SK-N-SH (cell line): ENCODE measurements around the gene RASGRF1. TPM values are rescaled to one million over a fixed set of nuclear protein-coding genes. Genes with fewer than 3 reads are reported as not detected.

Experiments
- CTCF ChIA-PET: fragments of 300-600, 350-600 bp; formaldehyde crosslinking; extraction: SDS; loops from one replicate; lab custom pipeline; 2021; lab: Yijun Ruan, JAX
- POLR2A ChIA-PET: fragments of 350-600 bp; sonication (Branson Sonifier 250); formaldehyde crosslinking; extraction: SDS; loops from one replicate; lab custom pipeline; 2020; ENCODE audit warnings: antibody characterized with exemption, inconsistent platforms; lab: Yijun Ruan, JAX
- DNase-seq: peaks from one replicate; pipeline ENCODE4 v3.0.0; 2012
- H2AFZ ChIP-seq: fragments of 200-600 bp; sonication (generic); 2 replicates; pipeline ENCODE4 v1.8.1; 2016; ENCODE audit warnings: antibody characterized with exemption, mild to moderate bottlenecking, low read depth
- H3F3A ChIP-seq: fragments of 200-600 bp; sonication (generic); replicated peaks from 2 replicates; pipeline ENCODE3; 2016; ENCODE audit warnings: antibody characterized with exemption, mild to moderate bottlenecking; ENCODE audit not compliant: insufficient read depth
- H3K27ac ChIP-seq, 2 experiments: fragments of 200-500 bp in 1 of 2; fragments of 200-600 bp in 1 of 2; sonication (Bioruptor generic) in 1 of 2; sonication (generic), shearing (Covaris generic) in 1 of 2; 2 replicates each; pipeline versions ENCODE4 v1.5.1 to v1.6.1; 2014 to 2016; ENCODE audit warnings: low read depth in 2 of 2, inconsistent platforms in 1 of 2, low read length in 1 of 2, mild to moderate bottlenecking in 1 of 2, mixed read lengths in 1 of 2
- H3K27me3 ChIP-seq: fragments of 200-600 bp; sonication (generic), shearing (Covaris generic); 2 replicates; pipeline ENCODE4 v1.6.1; 2016; ENCODE audit warnings: mixed run types; ENCODE audit not compliant: insufficient read depth
- H3K36me3 ChIP-seq, 2 experiments: fragments of 200-500 bp in 1 of 2; fragments of 200-600 bp in 1 of 2; sonication (Bioruptor generic) in 1 of 2; sonication (generic) in 1 of 2; replicated peaks in 1 of 2; 2 replicates each; pipeline versions ENCODE3 to v1.5.1; 2014 to 2016; ENCODE audit warnings: low read length in 1 of 2, mild to moderate bottlenecking in 1 of 2; ENCODE audit not compliant: insufficient read depth in 2 of 2, control insufficient read depth in 1 of 2
- H3K4me1 ChIP-seq, 2 experiments: fragments of 200-500 bp in 1 of 2; fragments of 200-600 bp in 1 of 2; sonication (Bioruptor generic) in 1 of 2; sonication (generic), shearing (Covaris generic) in 1 of 2; 2 replicates each; pipeline versions ENCODE4 v1.5.1 to v1.6.1; 2014 to 2016; ENCODE audit warnings: low read depth in 1 of 2, low read length in 1 of 2, mixed run types in 1 of 2; ENCODE audit not compliant: insufficient read depth in 2 of 2, control insufficient read depth in 1 of 2
- H3K4me2 ChIP-seq: fragments of 200-600 bp; sonication (generic), shearing (Covaris generic); 2 replicates; pipeline ENCODE4 v1.6.1; 2017; ENCODE audit warnings: mixed run types
- H3K4me3 ChIP-seq, 2 experiments: fragments of 200-500 bp in 1 of 2; fragments of 200-600 bp in 1 of 2; sonication (Bioruptor generic) in 1 of 2; sonication (generic), shearing (Covaris generic) in 1 of 2; 2 replicates each; pipeline versions ENCODE4 v1.5.1 to v1.8.1; 2014 to 2016; ENCODE audit warnings: low read depth in 2 of 2, inconsistent platforms in 1 of 2, low read length in 1 of 2, mild to moderate bottlenecking in 1 of 2, mixed read lengths in 1 of 2, moderate library complexity in 1 of 2
- H3K79me2 ChIP-seq: fragments of 200-600 bp; sonication (generic); 2 replicates; pipeline ENCODE4 v1.8.1; 2017; ENCODE audit warnings: mild to moderate bottlenecking; ENCODE audit not compliant: insufficient read depth
- H3K9ac ChIP-seq: fragments of 200-600 bp; sonication (generic); 2 replicates; pipeline ENCODE4 v1.6.1; 2017; ENCODE audit warnings: mixed run types
- H3K9me2 ChIP-seq: fragments of 200-600 bp; sonication (generic); 2 replicates; pipeline ENCODE4 v1.6.1; 2017; ENCODE audit warnings: mixed run types
- H3K9me3 ChIP-seq: fragments of 200-600 bp; sonication (generic); 2 replicates; pipeline ENCODE4 v1.6.1; 2017; ENCODE audit warnings: mixed run types, mild to moderate bottlenecking, moderate library complexity
- H4K20me1 ChIP-seq: fragments of 200-600 bp; sonication (generic); 2 replicates; pipeline ENCODE4 v1.6.1; 2017; ENCODE audit warnings: mild to moderate bottlenecking, mixed run types; ENCODE audit not compliant: insufficient read depth
- CHD2 ChIP-seq: fragments of 150-350 bp; IDR thresholded peaks from 2 replicates; pipeline ENCODE4 v1.6.1; 2018; ENCODE audit warnings: low read length; ENCODE audit not compliant: partially characterized antibody
- ELF1 ChIP-seq: IDR thresholded peaks from 2 replicates; pipeline ENCODE4 v1.4.0; 2012
- FOSL2 ChIP-seq: IDR thresholded peaks from 2 replicates; pipeline ENCODE4 v1.4.0; 2012; ENCODE audit warnings: low read depth, mild to moderate bottlenecking, moderate library complexity, borderline replicate concordance
- FOXM1 ChIP-seq: IDR thresholded peaks from 2 replicates; pipeline ENCODE4 v1.4.0; 2012; ENCODE audit warnings: low read depth, mild to moderate bottlenecking
- GABPA ChIP-seq: IDR thresholded peaks from 2 replicates; pipeline ENCODE4 v1.4.0; 2012; ENCODE audit warnings: low read depth, mild to moderate bottlenecking
- MEF2A ChIP-seq: IDR thresholded peaks from 2 replicates; pipeline ENCODE4 v1.4.0; 2012; ENCODE audit warnings: low read depth, borderline replicate concordance
- MXI1 ChIP-seq: IDR thresholded peaks from 2 replicates; pipeline ENCODE4 v1.6.1; 2012; ENCODE audit warnings: mild to moderate bottlenecking, low read depth, low read length, improper control_type of control experiment
- NFIC ChIP-seq: IDR thresholded peaks from 2 replicates; pipeline ENCODE4 v1.4.0; 2012; ENCODE audit warnings: borderline replicate concordance
- NRF1 ChIP-seq: IDR thresholded peaks from 2 replicates; pipeline ENCODE4 v1.6.1; 2012; ENCODE audit warnings: low read depth, mild to moderate bottlenecking, low read length
- RCOR1 ChIP-seq: fragments of 150-350 bp; IDR thresholded peaks from 2 replicates; pipeline ENCODE4 v1.6.1; 2017; ENCODE audit warnings: antibody characterized with exemption, low read length
- RFX5 ChIP-seq: IDR thresholded peaks from 2 replicates; pipeline ENCODE4 v1.6.1; 2012; ENCODE audit warnings: mild to moderate bottlenecking, improper control_type of control experiment, low read length
- SIN3A ChIP-seq: IDR thresholded peaks from 2 replicates; pipeline ENCODE4 v1.6.1; 2012; ENCODE audit warnings: low read depth, mild to moderate bottlenecking, low read length, moderate library complexity, borderline replicate concordance
- YY1 ChIP-seq: IDR thresholded peaks from 2 replicates; pipeline ENCODE4 v1.4.0; 2012; ENCODE audit warnings: low read depth, mild to moderate bottlenecking
- WGBS: methylation state at CpG from one replicate; pipeline ENCODE4 v1.1.6; 2017; ENCODE audit warnings: low lambda C conversion rate; 5-methylcytosine and 5-hydroxymethylcytosine counted together
- polyA plus RNA-seq, 3 experiments: library from polyadenylated mRNA; depleted of rRNA; stranded (reverse); fragments of >200 nt; gene quantifications; 2 replicates each; pipeline ENCODE4 v1.2.3, GENCODE V29; 2012
- TF ChIP-seq, protein P1 (sequence below): IDR thresholded peaks from 2 replicates; pipeline ENCODE4 v1.4.0; 2012; ENCODE audit warnings: low read depth
- TF ChIP-seq, protein P2 (sequence below): IDR thresholded peaks from 2 replicates; pipeline ENCODE4 v1.4.0; 2012; ENCODE audit warnings: low read depth, borderline replicate concordance
- TF ChIP-seq, protein P3 (sequence below): fragments of 150-350 bp; IDR thresholded peaks from 2 replicates; pipeline ENCODE4 v1.6.1; 2016; ENCODE audit warnings: mild to moderate bottlenecking, low read depth, low read length
- TF ChIP-seq, protein P4 (sequence below): IDR thresholded peaks from 2 replicates; pipeline ENCODE4; 2012

Gene RASGRF1
- polyA plus RNA-seq, 1 of the 3 experiments (the other 2 are of a cell fraction), result 0.10 TPM

DNA sequence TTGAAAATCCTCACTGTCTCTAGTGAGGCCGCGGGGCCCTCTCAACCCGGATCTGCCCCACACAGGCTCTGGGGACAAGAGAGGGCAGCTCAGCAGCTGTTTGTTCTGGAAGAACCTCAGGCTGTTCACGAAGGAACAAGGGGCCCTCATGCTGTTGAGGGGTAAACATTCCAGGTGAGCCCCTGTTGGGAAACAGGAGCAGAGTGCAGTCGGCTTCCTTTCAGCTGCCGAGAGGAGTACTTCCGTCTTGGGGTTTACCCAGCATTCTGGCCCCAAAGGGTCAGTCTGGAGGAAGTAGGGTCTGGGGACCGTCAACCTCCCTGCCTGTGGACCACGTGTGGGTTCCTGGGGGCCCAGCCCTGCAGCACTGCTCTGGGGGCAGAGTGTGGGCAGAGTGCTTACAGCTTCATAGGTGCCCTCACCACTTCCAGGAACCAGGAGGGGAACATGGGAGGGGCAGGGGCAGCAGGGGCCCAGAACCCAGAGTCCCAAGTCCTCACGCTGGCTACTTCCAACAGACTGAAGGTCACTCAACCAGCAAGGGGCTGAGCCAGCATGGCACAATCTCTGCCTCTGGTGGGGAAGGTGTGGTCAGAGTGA is 96.5 kb downstream of the RASGRF1 start:
- Histone ChIP-seq H3K4me2 (no peak overlapping the region), H3K9me3 (no peaks in the 10 kb centered on the region), H3K27me3 (no peaks in the 10 kb centered on the region), H3F3A (no peaks in the 10 kb centered on the region), H3K79me2 (no peaks in the 10 kb centered on the region), H3K4me1 (peaks cover 2 to 24% of the 10 kb centered on the region in 2 experiments; a peak in 3 of 4 replicates), H3K9ac (no peak overlapping the region)
- WGBS, result 73% methylated on average over 6 of the region's 10 CpGs
- DNase-seq, result no peak
- TF ChIP-seq ELF1 (no peak), MEF2A (no peak), RCOR1 (no peak), SIN3A (no peak), FOXM1 (no peak)
- TF ChIP-seq, protein P1, sequence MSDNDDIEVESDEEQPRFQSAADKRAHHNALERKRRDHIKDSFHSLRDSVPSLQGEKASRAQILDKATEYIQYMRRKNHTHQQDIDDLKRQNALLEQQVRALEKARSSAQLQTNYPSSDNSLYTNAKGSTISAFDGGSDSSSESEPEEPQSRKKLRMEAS, result no peak
- TF ChIP-seq, all 33 proteins: peak for 0
- POLR2A ChIA-PET, result no interaction called here
- H3K27ac ChIP-seq, result no peak overlapping the region
- no peak overlapping the region for H3K4me3 ChIP-seq
- no peaks in the 10 kb centered on the region for H4K20me1 ChIP-seq
- no peaks in the 10 kb centered on the region for H3K36me3 ChIP-seq
- H2AFZ ChIP-seq, result no peak overlapping the region
- no peaks in the 10 kb centered on the region for H3K9me2 ChIP-seq
- CTCF ChIA-PET, result interaction anchor here (1.4 to 2.1 kb wide), 3 partner anchors 13 to 34 kb away, joined by 3 to 10 read pairs (median 6); no protein-coding TSS in a partner anchor

DNA sequence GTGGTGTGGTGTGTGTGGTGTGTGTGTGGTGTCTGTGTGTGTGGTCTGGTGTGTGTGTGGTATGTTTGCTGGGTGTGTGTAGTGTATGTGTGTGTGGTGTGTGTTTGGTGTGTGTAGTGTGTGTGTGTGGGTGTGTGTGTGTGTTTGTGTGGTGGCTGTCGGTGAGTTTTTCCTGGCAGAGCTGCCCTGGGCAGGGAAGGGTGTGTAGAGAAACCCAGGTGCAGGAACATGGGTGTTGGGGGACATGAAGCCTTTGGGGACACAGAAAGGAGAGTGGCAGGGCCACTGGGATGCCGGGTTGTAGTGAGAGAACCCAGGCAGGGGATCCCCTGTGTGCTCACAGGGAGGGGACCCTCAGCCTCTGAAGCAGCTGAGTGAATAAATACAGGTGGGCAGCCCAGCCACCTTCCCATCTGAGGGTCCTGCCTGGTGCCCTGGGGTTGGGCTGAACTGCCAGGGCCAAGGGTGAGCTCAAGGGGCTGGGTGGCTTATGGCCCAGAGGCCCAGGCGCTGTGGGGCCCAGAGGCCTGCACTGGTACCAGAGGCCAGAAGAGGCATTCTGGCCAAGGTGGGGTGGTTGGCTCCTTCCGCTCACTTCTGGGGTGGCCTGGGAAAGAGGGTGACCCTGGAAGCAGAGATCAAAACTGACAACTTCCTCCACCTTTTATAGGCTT is 97.2 kb downstream of the RASGRF1 start:
- H3K9me2 ChIP-seq, result no peaks in the 10 kb centered on the region
- TF ChIP-seq, protein P2, sequence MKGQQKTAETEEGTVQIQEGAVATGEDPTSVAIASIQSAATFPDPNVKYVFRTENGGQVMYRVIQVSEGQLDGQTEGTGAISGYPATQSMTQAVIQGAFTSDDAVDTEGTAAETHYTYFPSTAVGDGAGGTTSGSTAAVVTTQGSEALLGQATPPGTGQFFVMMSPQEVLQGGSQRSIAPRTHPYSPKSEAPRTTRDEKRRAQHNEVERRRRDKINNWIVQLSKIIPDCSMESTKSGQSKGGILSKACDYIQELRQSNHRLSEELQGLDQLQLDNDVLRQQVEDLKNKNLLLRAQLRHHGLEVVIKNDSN, result no peak
- TF ChIP-seq MXI1 (no peak), FOXM1 (no peak), YY1 (no peak), SIN3A (no peak), FOSL2 (no peak), RCOR1 (no peak), CHD2 (no peak), NFIC (no peak), RFX5 (no peak), GABPA (no peak), NRF1 (no peak)
- TF ChIP-seq, protein P1, result no peak
- TF ChIP-seq, protein P3, sequence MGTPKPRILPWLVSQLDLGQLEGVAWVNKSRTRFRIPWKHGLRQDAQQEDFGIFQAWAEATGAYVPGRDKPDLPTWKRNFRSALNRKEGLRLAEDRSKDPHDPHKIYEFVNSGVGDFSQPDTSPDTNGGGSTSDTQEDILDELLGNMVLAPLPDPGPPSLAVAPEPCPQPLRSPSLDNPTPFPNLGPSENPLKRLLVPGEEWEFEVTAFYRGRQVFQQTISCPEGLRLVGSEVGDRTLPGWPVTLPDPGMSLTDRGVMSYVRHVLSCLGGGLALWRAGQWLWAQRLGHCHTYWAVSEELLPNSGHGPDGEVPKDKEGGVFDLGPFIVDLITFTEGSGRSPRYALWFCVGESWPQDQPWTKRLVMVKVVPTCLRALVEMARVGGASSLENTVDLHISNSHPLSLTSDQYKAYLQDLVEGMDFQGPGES, result no peak
- TF ChIP-seq, protein P4, sequence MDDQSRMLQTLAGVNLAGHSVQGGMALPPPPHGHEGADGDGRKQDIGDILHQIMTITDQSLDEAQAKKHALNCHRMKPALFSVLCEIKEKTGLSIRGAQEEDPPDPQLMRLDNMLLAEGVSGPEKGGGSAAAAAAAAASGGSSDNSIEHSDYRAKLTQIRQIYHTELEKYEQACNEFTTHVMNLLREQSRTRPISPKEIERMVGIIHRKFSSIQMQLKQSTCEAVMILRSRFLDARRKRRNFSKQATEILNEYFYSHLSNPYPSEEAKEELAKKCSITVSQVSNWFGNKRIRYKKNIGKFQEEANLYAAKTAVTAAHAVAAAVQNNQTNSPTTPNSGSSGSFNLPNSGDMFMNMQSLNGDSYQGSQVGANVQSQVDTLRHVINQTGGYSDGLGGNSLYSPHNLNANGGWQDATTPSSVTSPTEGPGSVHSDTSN, result no peak
- TF ChIP-seq, all 33 proteins: peak for 0
- Histone ChIP-seq H3K4me1 (peaks cover 6 to 20% of the 10 kb centered on the region in 2 experiments; a peak in 3 of 4 replicates), H3K9ac (no peak overlapping the region), H3K36me3 (no peaks in the 10 kb centered on the region), H3K79me2 (no peaks in the 10 kb centered on the region), H3K27me3 (no peaks in the 10 kb centered on the region), H3K4me3 (no peak overlapping the region), H3K9me3 (no peaks in the 10 kb centered on the region), H2AFZ (no peak overlapping the region), H3F3A (no peaks in the 10 kb centered on the region), H4K20me1 (no peaks in the 10 kb centered on the region), H3K27ac (no peak overlapping the region), H3K4me2 (no peak overlapping the region)
- ChIA-PET POLR2A (no interaction called here), CTCF (interaction anchor here (1.4 to 1.6 kb wide), 2 partner anchors 14 to 35 kb away, joined by 3 to 6 read pairs; no protein-coding TSS in a partner anchor)
- DNase-seq, result no peak
- WGBS, result 87% methylated on average over 3 of the region's 4 CpGs
